Smooth muscle cell of bladder (primary cell): ENCODE measurements around the gene ZNF506. TPM values are rescaled to one million over a fixed set of nuclear protein-coding genes. Genes with fewer than 3 reads are reported as not detected.

ENCODE experiments used
- total RNA-seq: library from RNA; depleted of rRNA; stranded (reverse); fragments of >200 nt; gene quantifications from 2 replicates; pipeline ENCODE4 v1.2.3, GENCODE V29; 2014

The ZNF506 gene
- 9.5 and 9.7 TPM in 2 replicates for total RNA-seq

GRCh38 chr19:19821366-19821951 is at the start of gene ZNF506:
Gene ZNF506, minus strand, starts transcription at chr19:19821750. Its CDS starts 147 bp downstream, at chr19:19821603.

GRCh38 chr19:19865750-19866610 is 44.4 kb upstream of the ZNF506 start, which contains the start of gene ZNF253:
Gene ZNF253, plus strand, starts transcription at chr19:19865882. Its CDS starts 115 bp downstream, at chr19:19865997.

Other genes starting within 250 kb of the ZNF506 start
- 0.43 and 0.55 TPM in 2 replicates for gene PBX4, start 203.1 kb downstream of the ZNF506 start, total RNA-seq
- gene LPAR2, start 193.5 kb downstream of the ZNF506 start, total RNA-seq: 0.71 and 1.3 TPM in 2 replicates
- 3.3 and 4.1 TPM in 2 replicates for gene GMIP, start 178.1 kb downstream of the ZNF506 start, total RNA-seq
- gene ATP13A1, start 158.1 kb downstream of the ZNF506 start, total RNA-seq: 21.8 and 28.8 TPM in 2 replicates
- 5.0 and 6.0 TPM in 2 replicates for gene ZNF101, start 152.9 kb downstream of the ZNF506 start, total RNA-seq
- gene ZNF14, start 88.6 kb downstream of the ZNF506 start, total RNA-seq: 5.5 and 6.0 TPM in 2 replicates
- 2.3 and 3.7 TPM in 2 replicates for gene ZNF253, start 44.1 kb upstream of the ZNF506 start, total RNA-seq
- gene ZNF93, start 79.2 kb upstream of the ZNF506 start, total RNA-seq: 1.7 and 1.9 TPM in 2 replicates
- gene ZNF682, start 217.8 kb upstream of the ZNF506 start, total RNA-seq: 1.0 and 1.7 TPM in 2 replicates